Ishikawa (cell line): ENCODE data around the gene VPS11.

Experiments
- CEBPB ChIP-seq: IDR thresholded peaks from 2 replicates; pipeline ENCODE4 v1.6.1; 2012
- CREB1 ChIP-seq: IDR thresholded peaks from 2 replicates; pipeline ENCODE4 v1.6.1; 2012; ENCODE audit warnings: low read depth
- EGR1 ChIP-seq: IDR thresholded peaks from 2 replicates; pipeline ENCODE4 v1.6.1; 2012
- EP300 ChIP-seq: IDR thresholded peaks from 2 replicates; pipeline ENCODE4 v1.6.1; 2012; ENCODE audit warnings: borderline replicate concordance
- FOXM1 ChIP-seq: IDR thresholded peaks from 2 replicates; pipeline ENCODE4 v1.6.1; 2012; ENCODE audit warnings: low read depth, borderline replicate concordance
- NFIC ChIP-seq: IDR thresholded peaks from 2 replicates; pipeline ENCODE4 v1.6.1; 2012
- RAD21 ChIP-seq: IDR thresholded peaks from 2 replicates; pipeline ENCODE4 v1.6.1; 2012; ENCODE audit warnings: low read depth
- REST ChIP-seq: IDR thresholded peaks from 2 replicates; pipeline ENCODE4 v1.6.1; 2012; ENCODE audit warnings: low read depth, mild to moderate bottlenecking
- TAF1 ChIP-seq: IDR thresholded peaks from 2 replicates; pipeline ENCODE4 v1.6.1; 2012; ENCODE audit warnings: low read depth, mild to moderate bottlenecking
- TCF12 ChIP-seq: IDR thresholded peaks from 2 replicates; pipeline ENCODE4 v1.6.1; 2012; ENCODE audit warnings: low read depth
- TEAD4 ChIP-seq: IDR thresholded peaks from 2 replicates; pipeline ENCODE4 v1.6.1; 2012
- YY1 ChIP-seq: IDR thresholded peaks from 2 replicates; pipeline ENCODE4 v1.6.1; 2012; ENCODE audit warnings: low read depth
- ZBTB7A ChIP-seq: IDR thresholded peaks from 2 replicates; pipeline ENCODE4 v1.6.1; 2012; ENCODE audit warnings: low read depth
- TF ChIP-seq, protein P1 (sequence below): IDR thresholded peaks from 2 replicates; pipeline ENCODE4 v1.6.1; 2012
- TF ChIP-seq, protein P2 (sequence below): IDR thresholded peaks from 2 replicates; pipeline ENCODE4 v1.6.1; 2012

VPS11 gene

DNA sequence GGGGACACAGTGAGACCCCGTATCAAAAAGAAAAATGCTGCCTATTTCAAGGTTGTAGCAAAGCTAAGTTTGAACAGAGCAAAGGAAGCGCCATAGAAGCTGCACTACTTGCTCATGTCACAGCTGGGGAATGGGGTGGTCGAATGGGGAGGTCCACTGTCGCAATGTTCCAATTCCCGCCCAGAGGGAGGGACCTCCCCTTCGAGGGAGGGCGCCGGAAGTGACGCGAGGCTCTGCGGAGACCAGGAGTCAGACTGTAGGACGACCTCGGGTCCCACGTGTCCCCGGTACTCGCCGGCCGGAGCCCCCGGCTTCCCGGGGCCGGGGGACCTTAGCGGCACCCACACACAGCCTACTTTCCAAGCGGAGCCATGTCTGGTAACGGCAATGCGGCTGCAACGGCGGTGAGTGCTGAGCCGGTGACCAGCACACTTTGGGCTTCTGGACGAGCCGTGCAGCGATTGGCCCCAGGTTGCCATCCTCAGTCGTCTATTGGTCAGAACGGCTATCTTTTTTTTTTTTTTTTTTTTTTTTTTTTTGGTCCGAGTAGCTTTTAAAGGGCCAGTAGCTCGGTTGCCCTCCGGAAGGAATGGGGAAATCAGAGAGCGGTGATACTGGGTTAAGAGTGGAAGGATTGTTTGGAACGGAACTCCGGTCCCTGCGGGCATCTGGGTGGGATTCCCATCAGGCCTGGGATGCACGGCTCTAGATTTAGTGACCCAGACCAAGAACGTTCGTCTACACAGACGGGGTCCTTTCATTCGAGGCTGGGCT lies 17.2 kb downstream of the VPS11 start, which contains the start of gene HMBS:
TSS of gene HMBS (plus strand) at position 219 of the 774 bp plus-strand sequence. CDS start at position 372, 153 bp downstream.
- TF ChIP-seq CEBPB = peak; percentile 90
- TF ChIP-seq, protein P1, sequence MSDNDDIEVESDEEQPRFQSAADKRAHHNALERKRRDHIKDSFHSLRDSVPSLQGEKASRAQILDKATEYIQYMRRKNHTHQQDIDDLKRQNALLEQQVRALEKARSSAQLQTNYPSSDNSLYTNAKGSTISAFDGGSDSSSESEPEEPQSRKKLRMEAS = peak; percentile 92
- TF ChIP-seq TAF1 = peak; percentile 74
- no peak for TF ChIP-seq NFIC
- peak; percentile 64; the same call in 1 of the 2 replicates for TF ChIP-seq TCF12
- TF ChIP-seq, protein P2, sequence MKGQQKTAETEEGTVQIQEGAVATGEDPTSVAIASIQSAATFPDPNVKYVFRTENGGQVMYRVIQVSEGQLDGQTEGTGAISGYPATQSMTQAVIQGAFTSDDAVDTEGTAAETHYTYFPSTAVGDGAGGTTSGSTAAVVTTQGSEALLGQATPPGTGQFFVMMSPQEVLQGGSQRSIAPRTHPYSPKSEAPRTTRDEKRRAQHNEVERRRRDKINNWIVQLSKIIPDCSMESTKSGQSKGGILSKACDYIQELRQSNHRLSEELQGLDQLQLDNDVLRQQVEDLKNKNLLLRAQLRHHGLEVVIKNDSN = peak; percentile 70
- peak; percentile 82 for TF ChIP-seq CREB1
- no peak for TF ChIP-seq REST
- TF ChIP-seq TEAD4 = 0 out of 2 replicates have a peak, but pooled peaks have one; percentile 36

GRCh38 chr11:119085437-119085847 lies 17.8 kb downstream of the VPS11 start:
- TF ChIP-seq RAD21 (no peak), REST (no peak), TEAD4 (no peak), CEBPB (no peak), TCF12 (no peak), TAF1 (no peak), ZBTB7A (no peak), EGR1 (no peak), EP300 (no peak), NFIC (no peak), CREB1 (no peak), YY1 (no peak), FOXM1 (no peak)
- TF ChIP-seq, protein P2 = no peak
- TF ChIP-seq, protein P1 = no peak

DNA sequence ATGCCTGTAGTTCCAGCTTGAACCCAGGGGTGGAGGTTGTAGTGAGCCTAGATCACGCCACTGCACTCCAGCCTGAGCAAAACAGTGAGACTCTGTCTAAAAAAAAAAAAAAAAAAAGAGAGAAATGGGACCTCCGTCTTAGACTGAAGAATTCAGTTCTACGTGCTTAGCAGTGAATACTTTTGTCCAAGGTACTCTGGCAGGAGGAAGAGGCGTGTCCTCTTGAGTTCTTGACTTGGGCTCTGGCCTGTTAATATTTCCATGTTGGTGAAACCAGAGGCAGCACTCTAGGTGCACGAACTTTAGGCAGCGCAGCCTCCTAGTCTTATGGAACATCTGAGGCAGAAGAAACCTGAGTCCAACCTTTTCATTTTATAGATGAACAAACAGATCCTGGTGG lies 19.5 kb downstream of the VPS11 start:
- no peak for TF ChIP-seq NFIC
- no peak for TF ChIP-seq EGR1
- no peak for TF ChIP-seq RAD21
- TF ChIP-seq, protein P1 = no peak
- TF ChIP-seq ZBTB7A = no peak

GRCh38 chr11:119087747-119088241 lies 20.2 kb downstream of the VPS11 start:
- no peak for TF ChIP-seq CEBPB
- TF ChIP-seq, protein P2 = no peak
- TF ChIP-seq TAF1 = no peak

DNA sequence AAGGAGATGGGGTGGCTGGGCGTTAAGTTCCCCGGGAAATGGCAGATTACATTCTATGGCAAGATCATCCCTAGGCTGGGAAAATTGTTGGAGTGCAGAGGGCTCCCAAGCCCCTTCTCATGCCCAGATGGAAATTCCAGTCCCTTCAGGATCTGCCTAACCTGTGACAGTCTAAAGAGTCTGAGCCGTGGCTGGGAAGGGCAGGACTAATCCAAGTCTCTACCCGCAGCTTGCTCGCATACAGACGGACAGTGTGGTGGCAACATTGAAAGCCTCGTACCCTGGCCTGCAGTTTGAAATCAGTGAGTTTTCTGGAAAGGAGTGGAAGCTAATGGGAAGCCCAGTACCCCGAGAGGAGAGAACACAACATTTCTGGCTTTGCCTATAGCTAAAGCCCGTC lies 20.8 kb downstream of the VPS11 start:
- TF ChIP-seq EGR1 (no peak), TCF12 (no peak), EP300 (no peak), CEBPB (no peak), TEAD4 (no peak), CREB1 (no peak), REST (no peak), ZBTB7A (no peak)
- TF ChIP-seq, protein P1 = no peak
- TF ChIP-seq, protein P2 = no peak
